Skeletal muscle tissue (tissue), 4 donors: Measurements from ENCODE around the gene RGS3. TPM values are rescaled to one million over a fixed set of nuclear protein-coding genes. Genes with fewer than 3 reads are reported as not detected.

Experiments
- H3K27ac ChIP-seq: one replicate; pipeline ENCODE4 v1.7.0; 2013; ENCODE audit warnings: mild to moderate bottlenecking, low read depth, low read length, inconsistent platforms
- H3K27me3 ChIP-seq, 3 donors: one replicate each; pipeline ENCODE4 v1.7.0; 2013; ENCODE audit warnings: low read length in 3 of 3; ENCODE audit not compliant: control insufficient read depth in 3 of 3, insufficient read depth in 3 of 3
- H3K36me3 ChIP-seq, 3 donors: one replicate each; pipeline ENCODE4 v1.7.0; 2013; ENCODE audit warnings: low read length in 3 of 3; ENCODE audit not compliant: control insufficient read depth in 3 of 3, insufficient read depth in 3 of 3
- H3K4me1 ChIP-seq, 3 donors: one replicate each; pipeline ENCODE4 v1.7.0; 2013; ENCODE audit warnings: low read length in 3 of 3, mild to moderate bottlenecking in 3 of 3; ENCODE audit not compliant: control insufficient read depth in 3 of 3, insufficient read depth in 3 of 3
- H3K4me3 ChIP-seq, 3 donors: one replicate each; pipeline ENCODE4 v1.7.0; 2013; ENCODE audit warnings: low read length in 3 of 3
- H3K9ac ChIP-seq, 3 donors: one replicate each; pipeline ENCODE4 v1.7.0; 2013; ENCODE audit warnings: low read length in 3 of 3, mild to moderate bottlenecking in 3 of 3, moderate library complexity in 2 of 3, low read depth in 1 of 3
- H3K9me3 ChIP-seq, 3 donors: one replicate each; pipeline ENCODE4 v1.7.0; 2013; ENCODE audit warnings: low read length in 3 of 3; ENCODE audit not compliant: control insufficient read depth in 3 of 3
- total RNA-seq: library from RNA; depleted of rRNA; stranded (reverse); fragments of >200 nt; gene quantifications from one replicate; pipeline ENCODE4 v1.2.3, GENCODE V29; 2014
- donor health status: Osteomylitis.

The RGS3 gene
- total RNA-seq, 1 donor from 2014 or later = 48.0 TPM

DNA sequence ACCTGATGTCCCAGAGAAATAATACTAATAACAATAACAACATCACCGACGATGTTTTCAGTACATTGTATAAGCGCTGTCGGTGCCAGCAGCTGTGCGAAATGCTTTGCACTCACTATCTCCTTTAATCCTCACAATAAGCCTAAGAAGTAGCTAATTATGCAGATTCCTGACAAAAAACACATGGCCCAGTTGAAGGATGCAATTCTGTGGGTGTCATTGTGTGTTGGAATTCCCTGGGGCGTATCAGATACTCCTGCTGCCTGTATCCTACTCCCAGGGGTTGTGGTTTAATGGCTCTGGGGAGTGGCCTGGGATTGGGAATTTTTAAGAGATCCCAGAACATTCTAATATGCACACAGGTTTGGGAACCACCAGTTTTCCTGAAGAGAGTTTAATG lies 154.0 kb downstream of the RGS3 start:
- no peak overlapping the region for H3K9ac ChIP-seq
- H3K4me3 ChIP-seq = no peak overlapping the region
- H3K27ac ChIP-seq = no peak overlapping the region
- no peaks in the 10 kb centered on the region for H3K9me3 ChIP-seq
- H3K36me3 ChIP-seq = no peaks in the 10 kb centered on the region
- H3K27me3 ChIP-seq = peaks cover 0 to 6% (median 2%) of the 10 kb centered on the region in 3 donors
- peaks cover 41 to 47% (median 46%) of the 10 kb centered on the region in 3 donors for H3K4me1 ChIP-seq

- H3K27ac ChIP-seq = no peak overlapping the region
- H3K4me3 ChIP-seq = no peak overlapping the region
- H3K36me3 ChIP-seq = no peaks in the 10 kb centered on the region
- no peaks in the 10 kb centered on the region for H3K9me3 ChIP-seq
- peaks cover 41 to 53% (median 49%) of the 10 kb centered on the region in 3 donors for H3K4me1 ChIP-seq
- H3K27me3 ChIP-seq = peaks cover 0 to 6% (median 2%) of the 10 kb centered on the region in 3 donors
- no peak overlapping the region for H3K9ac ChIP-seq
These were observed 155.4 kb downstream of the RGS3 start for GRCh38 chr9:113618836-113619490.

DNA sequence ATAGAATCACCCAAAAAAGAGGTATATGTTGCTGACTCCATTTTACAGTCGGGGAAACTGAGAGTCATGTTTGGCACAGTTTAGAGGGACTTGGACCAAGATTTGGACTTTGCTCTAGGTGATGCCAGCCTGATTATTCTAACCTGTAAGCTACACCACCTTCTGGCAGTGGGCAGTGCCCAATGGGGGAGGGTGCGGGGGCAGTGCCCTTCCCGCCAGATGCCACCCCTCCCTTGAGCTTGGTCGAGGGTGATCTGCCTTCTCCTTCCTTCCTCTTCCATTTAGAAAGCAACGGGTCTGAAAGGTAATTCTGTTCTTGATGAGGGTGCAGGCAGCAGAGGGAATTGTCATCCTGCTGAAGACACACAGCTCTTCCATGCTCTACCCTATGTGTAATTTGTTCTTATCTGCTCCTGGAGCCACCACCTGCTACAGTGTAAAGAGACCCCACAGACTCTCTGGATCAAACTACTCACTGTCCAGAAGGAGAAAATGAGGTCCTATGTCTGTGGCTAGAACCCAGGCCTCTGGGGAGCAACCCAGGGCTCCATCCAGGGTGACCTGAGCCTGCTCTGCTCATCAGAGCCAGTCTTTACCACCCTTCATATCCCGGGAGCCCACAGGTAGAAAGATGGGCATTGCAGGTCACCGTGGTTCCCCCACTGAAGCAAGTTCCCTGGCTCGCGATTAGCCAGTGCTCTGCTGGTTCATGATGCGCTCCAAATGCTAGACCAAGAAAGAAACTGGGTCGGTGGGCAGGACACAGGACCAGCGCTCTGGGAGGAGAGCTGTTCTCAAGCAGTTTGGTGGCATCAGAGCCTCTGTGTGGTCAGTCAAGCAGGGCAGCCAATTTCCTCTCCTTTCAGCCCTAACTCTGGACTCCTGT lies 156.2 kb downstream of the RGS3 start:
- peak overlapping the region; percentile 82 for H3K27ac ChIP-seq
- H3K36me3 ChIP-seq = no peaks in the 10 kb centered on the region
- peaks cover 34 to 48% (median 45%) of the 10 kb centered on the region in 3 donors for H3K4me1 ChIP-seq

DNA sequence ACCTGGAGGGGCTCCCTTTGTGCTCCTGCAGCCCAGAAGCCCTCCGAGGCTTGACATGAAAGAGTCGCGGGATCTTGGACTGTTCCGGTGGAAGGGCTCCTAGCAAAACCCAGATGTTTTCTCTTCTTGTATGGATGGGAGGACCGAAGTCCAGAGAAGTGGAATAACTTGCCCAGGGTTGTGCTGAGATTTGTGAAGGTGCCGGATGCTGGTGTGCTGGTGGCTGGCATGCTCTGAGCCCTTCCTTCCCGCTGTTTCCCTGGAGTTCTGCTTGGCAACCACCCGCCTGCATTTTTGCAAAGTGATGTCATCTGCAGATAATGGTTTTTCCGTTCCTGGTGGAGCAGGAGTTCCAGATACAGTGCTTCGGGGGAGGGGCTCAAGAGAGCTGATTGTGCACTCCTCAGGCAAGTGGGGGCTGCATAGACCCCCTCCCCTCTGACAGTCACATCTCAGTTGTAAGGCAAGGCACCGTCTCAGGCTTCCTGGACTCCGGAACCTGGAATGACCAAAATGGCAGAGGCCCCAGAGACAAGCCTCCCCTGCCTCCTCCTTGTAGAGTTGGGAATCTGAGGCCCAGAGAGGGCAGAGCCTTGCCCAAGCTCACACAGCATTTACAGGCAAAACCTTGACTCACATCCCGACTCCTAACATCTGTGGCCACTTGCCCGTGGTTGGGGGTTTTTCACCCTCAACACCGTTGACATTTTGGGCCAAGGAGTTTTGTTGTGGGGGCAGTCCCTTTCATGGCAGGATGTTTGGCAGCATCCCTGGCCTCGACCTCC lies 157.0 kb downstream of the RGS3 start:
- H3K27ac ChIP-seq = peak overlapping the region; percentile 82
- H3K4me3 ChIP-seq = peak overlapping the region in 1 of 3 donors; percentile 45
- no peaks in the 10 kb centered on the region for H3K36me3 ChIP-seq
- peak overlapping the region in 2 of 3 donors; percentile 19 to 57 for H3K9ac ChIP-seq
- H3K9me3 ChIP-seq = no peaks in the 10 kb centered on the region
- peaks cover 0 to 6% (median 2%) of the 10 kb centered on the region in 3 donors for H3K27me3 ChIP-seq
- peaks cover 32 to 45% (median 39%) of the 10 kb centered on the region in 3 donors for H3K4me1 ChIP-seq

More for the DNA sequence above, 156.2 kb downstream of the RGS3 start:
- H3K9ac ChIP-seq = no peak overlapping the region
- H3K27me3 ChIP-seq = peaks cover 0 to 6% (median 2%) of the 10 kb centered on the region in 3 donors
- H3K4me3 ChIP-seq = peak overlapping the region in 1 of 3 donors; percentile 29
- no peaks in the 10 kb centered on the region for H3K9me3 ChIP-seq

- H3K4me1 ChIP-seq = peaks cover 30 to 38% (median 38%) of the 10 kb centered on the region in 3 donors
- H3K4me3 ChIP-seq = no peak overlapping the region
- H3K36me3 ChIP-seq = no peaks in the 10 kb centered on the region
- H3K9ac ChIP-seq = peak overlapping the region in 2 of 3 donors; percentile 19 to 57
- H3K27ac ChIP-seq = peak overlapping the region; percentile 82
- H3K9me3 ChIP-seq = no peaks in the 10 kb centered on the region
- peaks cover 0 to 6% (median 2%) of the 10 kb centered on the region in 3 donors for H3K27me3 ChIP-seq
These were observed 157.8 kb downstream of the RGS3 start for GRCh38 chr9:113621309-113621791.

DNA sequence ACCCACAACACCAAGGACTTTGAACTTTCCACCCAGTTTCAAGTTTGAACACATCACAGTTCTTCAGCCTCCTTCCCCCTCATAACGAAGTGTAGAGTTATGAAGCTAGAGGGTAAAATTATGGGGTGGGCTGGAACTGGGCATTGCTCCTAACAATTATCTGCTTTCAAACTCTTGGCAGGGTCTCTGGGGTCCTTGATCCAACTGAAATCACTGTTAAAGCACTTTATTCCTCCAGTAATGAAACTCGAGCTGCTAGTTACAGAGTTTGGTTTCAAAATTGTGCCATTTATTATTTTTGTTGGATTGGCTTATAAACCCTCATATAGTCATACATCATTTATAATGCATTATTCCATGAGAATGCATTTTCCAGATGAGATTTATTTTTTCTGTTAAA lies 158.5 kb downstream of the RGS3 start:
- no peak overlapping the region for H3K9ac ChIP-seq
- H3K9me3 ChIP-seq = no peaks in the 10 kb centered on the region
- no peaks in the 10 kb centered on the region for H3K36me3 ChIP-seq
- peaks cover 35 to 42% (median 35%) of the 10 kb centered on the region in 3 donors for H3K4me1 ChIP-seq
- no peak overlapping the region for H3K4me3 ChIP-seq
- H3K27ac ChIP-seq = peak overlapping the region; percentile 82
- peaks cover 0 to 6% (median 2%) of the 10 kb centered on the region in 3 donors for H3K27me3 ChIP-seq

GRCh38 chr9:113622600-113623400 lies 159.3 kb downstream of the RGS3 start:
- Histone ChIP-seq H3K4me1 (peaks cover 36 to 46% (median 38%) of the 10 kb centered on the region in 3 donors), H3K27me3 (peaks cover 0 to 6% (median 2%) of the 10 kb centered on the region in 3 donors), H3K27ac (no peak overlapping the region), H3K4me3 (no peak overlapping the region), H3K9ac (no peak overlapping the region), H3K9me3 (no peaks in the 10 kb centered on the region), H3K36me3 (no peaks in the 10 kb centered on the region)

DNA sequence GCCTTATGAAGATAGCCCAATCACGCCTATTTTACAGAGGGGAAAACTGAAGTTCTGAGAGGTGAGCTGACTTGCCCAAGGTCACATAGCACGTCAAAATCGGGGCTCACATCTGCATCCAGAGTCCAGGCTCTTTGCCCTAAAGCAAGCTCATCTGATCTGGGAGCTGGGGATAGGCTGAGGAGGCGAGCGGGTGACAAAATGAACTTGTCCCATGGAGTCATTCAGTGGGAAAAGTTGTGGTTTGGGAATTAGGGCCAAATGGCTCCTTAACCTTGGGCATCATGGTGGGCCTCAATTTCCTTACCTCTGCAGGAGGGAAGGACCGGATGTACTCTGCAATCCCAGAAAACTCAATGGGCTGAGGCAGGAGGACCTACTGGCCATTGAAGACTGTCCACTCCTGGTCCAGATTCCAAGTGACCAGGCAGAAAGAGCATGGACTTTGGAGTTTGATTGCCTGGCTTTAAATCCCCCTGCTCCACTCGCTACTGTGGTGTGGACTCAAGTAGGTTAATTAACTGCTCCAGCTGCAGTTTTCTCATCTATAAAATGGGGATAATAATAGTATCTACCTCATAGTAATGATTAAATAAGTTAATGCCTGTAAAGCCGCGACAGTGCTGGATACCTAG lies 160.4 kb downstream of the RGS3 start:
- no peaks in the 10 kb centered on the region for H3K36me3 ChIP-seq
- H3K4me1 ChIP-seq = peaks cover 36 to 46% (median 38%) of the 10 kb centered on the region in 3 donors
- H3K27ac ChIP-seq = no peak overlapping the region
- no peak overlapping the region for H3K4me3 ChIP-seq
- H3K9me3 ChIP-seq = no peaks in the 10 kb centered on the region
- H3K27me3 ChIP-seq = peaks cover 0 to 6% (median 2%) of the 10 kb centered on the region in 3 donors
- H3K9ac ChIP-seq = no peak overlapping the region
